OCI-LY1 (cell line): ENCODE data around the gene ZNF618.

ENCODE experiments used
- H2AFZ ChIP-seq: fragments of 200-600 bp; sonication (generic), shearing (Covaris generic); 2 replicates; pipeline ENCODE4 v1.6.0; 2014; ENCODE audit warnings: antibody characterized with exemption, mild to moderate bottlenecking, low read length
- H3F3A ChIP-seq: fragments of 200-600 bp; sonication (generic), shearing (Covaris generic); 2 replicates; pipeline ENCODE4 v1.6.0; 2014; ENCODE audit warnings: mild to moderate bottlenecking, antibody characterized with exemption, low read length, moderate library complexity; ENCODE audit not compliant: insufficient read depth
- H3K27ac ChIP-seq: fragments of 200-600 bp; sonication (generic); 2 replicates; pipeline ENCODE4 v1.5.1; 2014; ENCODE audit warnings: low read length, mixed run types, mild to moderate bottlenecking, low read depth; ENCODE audit not compliant: poor library complexity, severe bottlenecking
- H3K27me3 ChIP-seq: fragments of 200-600 bp; sonication (generic); 2 replicates; pipeline ENCODE4 v1.6.0; 2014; ENCODE audit warnings: antibody characterized with exemption, mild to moderate bottlenecking, low read length, moderate library complexity; ENCODE audit not compliant: insufficient read depth
- H3K36me3 ChIP-seq: fragments of 200-600 bp; sonication (generic); 2 replicates; pipeline ENCODE4 v1.6.1; 2014; ENCODE audit warnings: mild to moderate bottlenecking, antibody characterized with exemption, low read length, moderate library complexity, mixed read lengths; ENCODE audit not compliant: insufficient read depth
- H3K4me1 ChIP-seq: fragments of 200-600 bp; sonication (generic); 2 replicates; pipeline ENCODE4 v1.5.1; 2014; ENCODE audit warnings: mild to moderate bottlenecking, low read length, moderate library complexity; ENCODE audit not compliant: insufficient read depth, severe bottlenecking
- H3K4me2 ChIP-seq: fragments of 200-600 bp; sonication (generic), shearing (Covaris generic); 2 replicates; pipeline ENCODE4 v1.6.1; 2014; ENCODE audit warnings: low read length
- H3K4me3 ChIP-seq: fragments of 200-600 bp; sonication (generic); 2 replicates; pipeline ENCODE4 v1.5.1; 2014; ENCODE audit warnings: low read length, low read depth, mild to moderate bottlenecking, mixed read lengths; ENCODE audit not compliant: poor library complexity, severe bottlenecking
- H3K79me2 ChIP-seq: fragments of 200-600 bp; shearing (Covaris generic); 2 replicates; pipeline ENCODE4 v1.6.1; 2016; ENCODE audit warnings: mixed run types, low read length, mixed read lengths; ENCODE audit not compliant: insufficient read depth
- H3K9ac ChIP-seq: fragments of 200-600 bp; sonication (generic), shearing (Covaris generic); 2 replicates; pipeline ENCODE4 v1.6.1; 2014; ENCODE audit warnings: mild to moderate bottlenecking, low read length, mixed read lengths
- H3K9me2 ChIP-seq: fragments of 200-600 bp; sonication (generic), shearing (Covaris generic); 2 replicates; pipeline ENCODE4 v1.6.1; 2014; ENCODE audit warnings: low read depth, mild to moderate bottlenecking, low read length, mixed read lengths
- H3K9me3 ChIP-seq: fragments of 200-600 bp; shearing (Covaris generic); 2 replicates; pipeline ENCODE4 v1.6.1; 2014; ENCODE audit warnings: low read length, mixed read lengths
- H4K20me1 ChIP-seq: fragments of 200-600 bp; sonication (generic), shearing (Covaris generic); 2 replicates; pipeline ENCODE4 v1.6.0; 2016; ENCODE audit warnings: mild to moderate bottlenecking, low read length; ENCODE audit not compliant: insufficient read depth
- CTCF ChIP-seq: fragments of 200-600 bp; sonication (generic), shearing (Covaris generic); IDR thresholded peaks from 2 replicates; pipeline ENCODE4 v1.5.1; 2017; ENCODE audit warnings: mild to moderate bottlenecking, antibody characterized with exemption, low read length, moderate library complexity, mixed read lengths
- EZH2 ChIP-seq: fragments of 200-600 bp; sonication (generic), shearing (Covaris generic); IDR thresholded peaks from 2 replicates; pipeline ENCODE4 v1.8.0; 2017; ENCODE audit warnings: borderline replicate concordance, mixed run types, mild to moderate bottlenecking, antibody characterized with exemption, low read length, moderate library complexity, mixed read lengths

ZNF618 gene

DNA sequence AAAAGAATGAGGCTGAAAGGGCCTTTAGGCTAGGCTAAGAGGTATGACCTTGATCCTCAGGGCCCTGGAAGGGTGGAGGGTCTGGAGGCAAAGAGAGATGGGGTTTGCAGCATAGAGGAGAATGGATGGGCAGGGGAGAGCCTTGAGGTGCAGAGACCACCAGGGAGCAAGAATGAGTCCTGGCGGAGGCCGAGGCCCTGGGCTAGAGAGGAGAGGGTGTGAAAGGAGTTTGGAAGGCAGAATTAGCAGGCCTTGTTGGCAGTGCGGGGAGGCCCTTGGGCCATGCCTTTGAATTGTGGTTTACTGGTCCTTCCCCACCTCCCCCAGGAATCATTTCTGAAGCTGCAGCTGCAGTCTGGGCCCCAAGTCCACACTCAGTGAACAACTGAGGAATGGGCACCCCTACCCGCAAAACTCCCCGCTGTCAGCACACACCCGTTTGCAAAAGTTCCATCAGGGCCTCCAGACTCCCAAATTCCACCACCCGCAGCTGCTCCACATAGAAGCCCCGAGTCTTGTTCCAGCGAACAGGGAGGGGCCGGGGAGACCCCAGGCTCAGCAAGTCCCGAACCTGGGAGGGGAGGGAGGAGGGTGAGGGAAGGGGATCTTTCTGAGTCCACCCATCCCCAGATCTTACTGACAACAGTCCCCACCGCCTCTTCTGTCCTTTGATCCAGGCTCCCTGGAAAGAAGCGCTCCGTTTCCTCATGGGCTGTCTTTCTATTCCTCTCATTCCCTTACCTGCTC is 220.9 kb downstream of the ZNF618 start:
- Histone ChIP-seq H3K27me3 (no peaks in the 10 kb centered on the region), H2AFZ (no peak overlapping the region), H3K9ac (no peak overlapping the region), H3K9me2 (no peaks in the 10 kb centered on the region), H3K79me2 (no peaks in the 10 kb centered on the region), H3F3A (no peaks in the 10 kb centered on the region), H3K4me2 (no peak overlapping the region), H3K4me1 (no peaks in the 10 kb centered on the region), H3K36me3 (no peaks in the 10 kb centered on the region), H3K4me3 (no peak overlapping the region), H3K27ac (no peak overlapping the region), H3K9me3 (no peaks in the 10 kb centered on the region), H4K20me1 (no peaks in the 10 kb centered on the region)
- TF ChIP-seq CTCF (no peak), EZH2 (no peak)

- no peak overlapping the region for H3K4me3 ChIP-seq
- H3K9me2 ChIP-seq = no peaks in the 10 kb centered on the region
- no peak overlapping the region for H2AFZ ChIP-seq
- H3K4me1 ChIP-seq = no peaks in the 10 kb centered on the region
- H3K9ac ChIP-seq = no peak overlapping the region
- H3K36me3 ChIP-seq = no peaks in the 10 kb centered on the region
- no peaks in the 10 kb centered on the region for H3K79me2 ChIP-seq
- H3K4me2 ChIP-seq = no peak overlapping the region
- no peak overlapping the region for H3K27ac ChIP-seq
- no peaks in the 10 kb centered on the region; the same call in 1 of the 2 replicates for H3K9me3 ChIP-seq
- no peaks in the 10 kb centered on the region for H3F3A ChIP-seq
- TF ChIP-seq EZH2 (no peak), CTCF (no peak)
- H3K27me3 ChIP-seq = no peaks in the 10 kb centered on the region
- H4K20me1 ChIP-seq = no peaks in the 10 kb centered on the region
Observed at GRCh38 chr9:114097613-114098020, 221.5 kb downstream of the ZNF618 start.

DNA sequence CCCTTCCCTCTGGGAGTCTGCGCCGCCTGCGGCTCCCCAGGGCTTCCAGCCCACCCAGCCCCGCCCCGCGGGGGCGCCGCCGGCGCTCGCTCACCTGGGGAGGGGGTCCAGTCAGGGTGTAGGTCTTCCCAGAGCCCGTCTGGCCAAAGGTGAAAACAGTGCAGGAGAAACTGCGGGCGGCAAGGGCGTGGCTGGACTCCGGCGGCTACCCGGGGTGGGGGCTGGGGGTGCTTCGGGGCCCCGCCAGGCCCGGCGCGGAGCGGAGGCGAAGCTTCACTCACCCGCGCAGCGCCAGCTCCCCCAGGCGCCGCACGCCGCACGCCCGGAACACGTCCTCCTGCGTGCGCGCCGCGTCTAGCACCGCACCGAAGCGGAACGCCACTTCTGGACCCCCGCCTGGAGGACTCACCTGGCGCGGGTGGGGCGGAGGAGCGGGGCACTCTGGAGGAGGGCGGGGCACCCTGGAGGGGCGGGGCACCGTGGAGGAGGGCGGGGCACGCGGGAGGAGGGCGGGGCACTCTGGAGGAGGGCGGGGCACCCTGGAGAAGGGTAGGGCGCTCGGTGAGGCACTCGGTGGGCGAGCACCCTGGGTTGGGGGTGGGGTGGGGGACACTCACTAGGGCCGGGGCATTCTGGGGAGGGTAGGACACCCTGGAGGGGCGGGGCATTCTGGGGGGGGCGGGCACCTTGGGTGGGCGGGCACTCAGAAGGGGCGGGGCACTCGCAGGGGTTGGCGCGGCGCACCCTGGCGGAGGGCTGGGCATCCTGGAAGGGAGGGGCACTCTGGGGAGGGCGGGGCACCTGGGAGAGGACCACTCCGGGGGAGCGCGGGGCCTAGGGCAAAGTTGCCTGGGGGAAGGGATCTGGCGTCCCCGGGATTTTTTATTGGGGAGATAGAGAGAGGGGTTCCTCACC is 222.2 kb downstream of the ZNF618 start:
- no peak for TF ChIP-seq CTCF
- no peak for TF ChIP-seq EZH2
- no peaks in the 10 kb centered on the region for H3K4me1 ChIP-seq
- no peaks in the 10 kb centered on the region for H3K79me2 ChIP-seq
- H3K4me2 ChIP-seq = no peak overlapping the region
- no peak overlapping the region for H3K4me3 ChIP-seq
- H3K27me3 ChIP-seq = no peaks in the 10 kb centered on the region
- no peak overlapping the region for H3K27ac ChIP-seq
- H3K9me2 ChIP-seq = no peaks in the 10 kb centered on the region
- no peak overlapping the region for H2AFZ ChIP-seq
- H3K9ac ChIP-seq = no peak overlapping the region
- no peaks in the 10 kb centered on the region for H4K20me1 ChIP-seq
- no peaks in the 10 kb centered on the region for H3K36me3 ChIP-seq
- H3F3A ChIP-seq = no peaks in the 10 kb centered on the region
- H3K9me3 ChIP-seq = no peaks in the 10 kb centered on the region; the same call in 1 of the 2 replicates
